GM18951 (cell line): Measurements from ENCODE around the gene KCNIP1.

Source experiments
- POLR2A ChIP-seq: IDR thresholded peaks from 4 replicates; pipeline ENCODE4 v1.6.1; 2011; ENCODE audit warnings: mild to moderate bottlenecking; ENCODE audit not compliant: insufficient read length, insufficient read depth; ENCODE audit errors: extremely low read depth
- in situ Hi-C: fragments of 300-500 bp; cut with MboI; formaldehyde crosslinking; loops from one replicate; pipeline ENCODE4 v1.12.0; 2022; ENCODE audit warnings: low sequenced_read_pairs, mixed read lengths, inconsistent platforms; ENCODE audit not compliant: unreplicated experiment

KCNIP1 gene

DNA sequence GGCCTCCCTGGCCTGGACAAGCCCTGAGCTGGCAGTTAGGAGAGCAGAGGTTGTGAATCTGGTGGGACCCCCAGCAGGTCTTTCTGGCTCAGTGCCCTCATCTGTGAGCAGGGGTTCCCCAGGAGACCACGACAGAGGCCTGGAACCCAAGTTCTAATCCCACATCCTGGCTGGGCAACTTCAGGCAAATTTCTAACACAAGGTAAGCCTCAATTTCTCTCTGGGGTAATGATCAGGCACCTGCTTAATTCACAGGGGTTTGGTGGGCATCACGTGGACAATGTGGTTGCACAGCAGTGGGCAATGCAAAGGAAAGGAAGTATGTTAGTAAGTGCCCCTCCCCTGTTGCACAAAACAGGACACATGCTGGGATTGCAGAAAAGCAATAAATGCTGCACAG lies 1.9 kb upstream of the KCNIP1 start:
- in situ Hi-C loops: no loop called here
- no peak for TF ChIP-seq POLR2A

DNA sequence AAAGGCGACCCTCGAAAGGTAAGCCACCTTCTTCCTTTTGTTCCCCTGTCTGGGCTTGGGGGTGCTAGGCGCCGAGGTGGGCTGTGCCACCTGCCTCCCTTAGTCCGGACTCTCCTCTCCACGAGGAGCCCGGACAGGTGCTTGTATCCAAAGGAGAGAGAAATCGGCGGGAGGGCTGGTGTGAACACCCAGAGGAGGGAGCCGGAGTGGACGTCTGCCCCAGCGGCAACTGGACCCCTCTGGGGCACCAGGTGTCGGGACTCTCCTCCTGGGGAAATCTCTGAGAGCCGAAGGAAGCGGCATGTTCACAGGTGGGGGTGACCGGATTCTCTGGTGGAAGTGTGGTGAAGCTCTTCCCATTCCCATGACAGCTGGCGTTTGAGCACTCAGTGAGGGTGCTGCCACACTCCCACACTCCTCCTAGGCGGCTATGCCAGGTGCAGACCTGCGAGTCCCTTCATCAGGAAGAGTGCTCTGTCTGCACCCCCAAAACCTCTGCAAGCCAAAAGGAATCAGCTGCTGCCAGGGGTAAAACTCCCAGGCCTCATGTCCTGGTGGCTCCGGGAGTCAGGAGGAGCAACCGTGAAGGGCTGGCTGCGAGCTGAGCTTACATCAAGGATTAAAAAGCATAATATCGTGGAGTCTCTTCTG lies 921 bp downstream of the KCNIP1 start:
- in situ Hi-C loops: loop anchor here (5.0 kb wide), 1 partner anchor 37 kb away; no protein-coding TSS in a partner anchor

DNA sequence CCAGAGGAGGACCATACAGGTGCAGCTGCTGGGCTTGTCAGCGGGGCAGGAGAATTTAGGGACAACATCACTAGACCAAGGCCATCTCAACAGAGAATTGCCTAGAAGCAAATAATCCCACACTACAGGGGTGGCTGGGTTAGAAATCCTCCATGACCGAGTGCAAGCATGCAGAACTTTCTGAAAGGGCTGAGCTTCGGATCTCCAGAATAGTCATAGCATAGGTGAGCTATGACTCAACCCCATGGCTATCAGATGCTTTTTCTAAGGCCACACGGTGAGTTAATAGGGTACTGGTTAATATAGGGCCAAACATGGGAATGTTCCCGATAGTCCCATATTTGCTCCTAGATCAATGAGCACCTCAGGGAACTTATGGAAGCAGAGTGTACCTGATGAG lies 4.2 kb downstream of the KCNIP1 start:
- in situ Hi-C loops: loop anchor here (5.0 kb wide), 1 partner anchor 41 kb away; no protein-coding TSS in a partner anchor
- no peak for TF ChIP-seq POLR2A

More for the DNA sequence above, 921 bp downstream of the KCNIP1 start:
- TF ChIP-seq POLR2A: no peak

DNA sequence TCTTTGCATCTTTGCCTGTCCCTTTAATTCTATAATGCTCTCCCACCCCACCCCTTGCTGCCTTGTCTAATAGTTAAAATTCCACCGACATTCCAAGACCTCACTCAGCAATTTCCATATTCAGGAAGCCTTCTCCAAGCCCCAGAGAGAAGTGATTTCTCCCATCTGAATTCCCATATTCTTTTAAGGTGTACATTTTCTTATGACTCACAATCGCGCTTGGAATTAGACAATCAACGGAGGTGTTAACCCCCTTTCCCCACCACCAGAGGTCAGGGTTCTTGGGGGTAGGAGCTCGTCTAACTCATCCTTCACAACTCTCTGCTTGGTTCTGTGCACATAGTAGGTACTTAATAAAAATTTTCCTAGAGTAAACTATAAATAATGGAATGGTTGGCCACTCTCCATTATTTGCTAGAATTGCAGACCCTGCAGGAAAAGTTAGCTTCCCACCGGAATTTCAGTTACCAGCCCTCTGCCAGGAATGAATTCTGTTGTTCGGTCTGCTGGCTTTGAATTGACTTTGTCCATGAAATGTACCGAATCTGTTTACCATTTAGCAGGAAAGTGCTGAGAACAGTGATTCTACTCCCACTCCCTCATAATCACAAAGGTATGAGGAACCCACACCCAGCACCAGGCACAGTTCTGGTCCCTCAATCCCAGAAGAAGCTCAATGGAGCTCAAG lies 5.0 kb downstream of the KCNIP1 start:
- in situ Hi-C loops: loop anchor here (5.0 kb wide), 1 partner anchor 42 kb away; no protein-coding TSS in a partner anchor

DNA sequence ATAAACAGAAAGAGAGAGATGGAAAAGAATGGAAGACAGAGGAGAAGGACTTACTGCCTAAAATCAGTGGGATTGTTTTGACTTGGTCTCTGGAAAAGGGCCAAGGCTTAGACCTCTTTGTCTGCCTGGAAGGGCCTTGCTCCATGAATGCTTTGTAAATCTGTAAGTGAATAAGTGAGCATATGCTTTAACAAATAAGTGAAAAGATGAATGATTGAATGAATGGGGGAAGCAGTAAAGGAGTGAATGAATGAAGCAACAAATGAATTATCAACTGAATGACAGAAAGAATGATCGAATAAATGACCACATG lies 5.5 kb downstream of the KCNIP1 start:
- in situ Hi-C loops: loop anchor here (5.0 kb wide), 1 partner anchor 42 kb away; no protein-coding TSS in a partner anchor
- no peak for TF ChIP-seq POLR2A

More for the DNA sequence above, 5.0 kb downstream of the KCNIP1 start:
- no peak for TF ChIP-seq POLR2A

DNA sequence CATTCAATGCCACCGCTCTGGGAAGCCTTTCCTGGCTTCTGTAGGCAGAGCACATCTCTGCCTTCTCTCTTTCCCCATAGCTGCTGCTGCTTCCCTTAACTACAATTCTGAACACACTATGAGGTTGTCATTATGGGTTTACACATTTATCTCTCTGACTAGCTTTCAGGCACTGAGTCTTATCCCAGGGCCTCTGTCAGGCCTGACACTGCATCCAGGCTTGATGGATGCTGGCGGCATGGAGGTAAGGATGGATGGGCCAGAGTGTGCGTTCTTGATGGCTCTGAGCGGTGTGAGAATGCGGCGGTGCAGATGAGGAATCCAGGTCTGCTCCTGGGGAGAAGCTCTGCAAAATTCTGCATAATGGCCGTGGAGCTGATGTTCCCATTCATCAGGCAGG lies 6.3 kb downstream of the KCNIP1 start:
- in situ Hi-C loops: no loop called here

DNA sequence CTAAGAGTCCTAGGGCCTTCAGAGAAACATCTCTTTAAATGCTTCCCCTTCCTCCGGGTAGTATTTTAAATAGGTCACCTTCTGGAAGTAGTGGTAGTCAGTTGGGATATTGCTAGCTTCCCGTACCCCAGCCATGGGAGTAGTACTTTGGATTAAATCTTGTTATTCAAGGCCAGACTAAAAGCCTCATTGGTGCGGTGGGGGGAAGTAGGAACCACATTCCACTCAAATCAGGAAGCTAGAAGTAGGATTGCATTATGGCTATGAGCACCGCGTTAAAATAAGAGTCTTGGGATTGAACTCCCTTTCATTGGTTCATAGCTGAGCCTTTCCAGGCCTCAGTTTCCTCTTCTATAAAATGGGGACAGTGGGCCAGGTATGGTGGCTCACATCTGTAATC lies 6.7 kb downstream of the KCNIP1 start:
- TF ChIP-seq POLR2A: no peak
- in situ Hi-C loops: no loop called here

More for the DNA sequence above, 6.3 kb downstream of the KCNIP1 start:
- no peak for TF ChIP-seq POLR2A

DNA sequence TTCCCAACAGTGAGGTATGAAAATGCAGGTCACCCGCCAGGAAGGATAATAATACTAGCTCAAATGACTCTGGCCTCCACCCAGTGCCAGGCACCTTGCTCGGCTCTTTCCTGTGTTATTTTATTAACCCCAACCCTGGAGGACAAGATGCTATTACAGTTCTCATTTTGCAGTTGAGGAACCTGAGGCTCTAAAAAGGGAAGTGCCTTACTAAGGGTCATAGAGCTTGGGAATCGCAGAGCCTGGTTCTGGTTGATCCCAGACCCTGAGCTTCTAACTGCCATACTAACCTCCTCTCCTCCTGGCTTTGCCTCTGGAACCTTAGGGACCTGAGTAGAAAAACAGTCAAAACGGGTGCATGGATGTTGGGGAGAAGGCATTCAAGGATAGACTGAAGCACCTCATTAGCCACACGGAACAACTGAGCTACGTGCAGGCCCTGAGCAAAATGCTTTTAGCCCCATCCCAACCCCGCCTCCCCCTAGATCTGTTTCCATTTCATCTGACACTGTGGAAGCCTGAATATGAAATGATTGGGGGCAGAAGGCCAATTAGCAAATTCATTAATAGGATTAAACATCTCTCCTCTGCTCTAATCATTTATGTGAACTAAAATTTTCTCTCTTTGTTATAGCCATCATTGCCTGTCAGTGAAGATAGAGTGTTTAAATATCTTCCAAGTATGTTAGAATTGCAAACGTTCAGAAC lies 7.9 kb downstream of the KCNIP1 start:
- in situ Hi-C loops: no loop called here
- TF ChIP-seq POLR2A: no peak

DNA sequence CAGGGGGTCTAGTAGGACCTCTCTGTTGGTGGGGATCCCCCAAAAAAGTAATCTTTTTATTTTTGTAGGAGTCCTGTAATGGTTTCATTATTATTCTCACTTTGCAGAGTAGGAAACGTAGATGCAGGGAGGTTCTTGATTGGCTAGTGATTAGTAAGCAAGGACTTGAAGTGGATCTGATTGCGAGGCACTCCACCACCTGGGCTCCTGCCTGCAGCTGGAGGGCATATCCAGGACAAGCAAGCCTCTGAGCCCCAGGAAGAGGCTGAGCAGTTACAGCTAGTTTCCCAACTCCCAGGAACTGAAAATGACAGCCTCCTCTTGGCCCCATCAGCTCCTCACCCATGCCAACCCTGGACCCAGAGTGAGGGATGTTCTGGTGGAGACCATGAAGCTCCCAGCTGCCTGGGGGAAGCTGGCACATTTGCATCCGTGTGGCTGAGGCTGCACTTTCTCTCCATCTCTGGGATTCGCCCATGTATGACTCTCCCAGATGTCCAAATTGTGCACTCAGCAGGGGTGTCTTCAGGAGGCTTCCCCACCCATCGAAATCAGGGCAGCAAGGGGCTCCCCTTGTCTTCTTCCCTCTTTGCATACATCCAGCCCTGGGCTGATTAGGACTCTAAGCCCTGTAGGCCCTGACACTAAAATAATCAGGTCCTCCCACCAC lies 10.2 kb downstream of the KCNIP1 start:
- TF ChIP-seq POLR2A: no peak
- in situ Hi-C loops: no loop called here

DNA sequence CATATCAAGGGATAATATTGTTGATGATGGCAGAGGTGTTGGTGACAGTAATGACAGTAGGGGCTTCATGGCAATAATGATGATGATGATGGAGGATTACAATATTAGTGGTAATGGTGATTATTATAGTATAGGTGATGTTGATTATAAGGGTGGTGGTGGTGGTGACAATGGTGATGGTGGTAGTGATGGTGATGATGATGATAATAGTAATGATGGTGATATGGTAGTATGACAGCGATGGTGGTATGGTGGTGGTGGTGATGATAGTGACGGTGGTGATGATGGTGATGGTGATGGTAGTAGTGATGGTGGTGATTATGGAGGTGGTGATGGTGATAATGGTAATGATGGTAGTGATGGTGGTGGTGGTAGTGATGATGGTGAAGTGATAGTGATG lies 13.6 kb downstream of the KCNIP1 start:
- in situ Hi-C loops: no loop called here

DNA sequence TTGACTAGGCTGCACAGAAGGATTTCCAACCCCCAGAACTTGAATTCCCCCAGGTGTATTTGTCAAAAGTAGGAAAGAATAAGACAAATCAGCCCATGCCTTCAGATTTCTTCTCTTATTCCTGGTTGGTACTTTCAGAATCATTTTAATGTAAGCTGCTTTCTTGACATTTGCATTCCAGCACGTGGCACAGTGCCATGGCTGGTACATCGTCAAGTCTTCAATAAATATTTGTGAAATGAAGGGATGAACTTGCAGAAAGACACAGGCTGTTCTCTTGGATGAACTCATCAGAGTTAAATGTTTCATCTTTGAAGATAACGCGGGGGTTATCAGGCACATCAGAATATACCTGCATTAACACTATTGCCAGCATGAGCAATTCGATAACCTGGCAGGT lies 14.5 kb downstream of the KCNIP1 start:
- TF ChIP-seq POLR2A: no peak
- in situ Hi-C loops: no loop called here

More for the DNA sequence above, 13.6 kb downstream of the KCNIP1 start:
- no peak for TF ChIP-seq POLR2A

DNA sequence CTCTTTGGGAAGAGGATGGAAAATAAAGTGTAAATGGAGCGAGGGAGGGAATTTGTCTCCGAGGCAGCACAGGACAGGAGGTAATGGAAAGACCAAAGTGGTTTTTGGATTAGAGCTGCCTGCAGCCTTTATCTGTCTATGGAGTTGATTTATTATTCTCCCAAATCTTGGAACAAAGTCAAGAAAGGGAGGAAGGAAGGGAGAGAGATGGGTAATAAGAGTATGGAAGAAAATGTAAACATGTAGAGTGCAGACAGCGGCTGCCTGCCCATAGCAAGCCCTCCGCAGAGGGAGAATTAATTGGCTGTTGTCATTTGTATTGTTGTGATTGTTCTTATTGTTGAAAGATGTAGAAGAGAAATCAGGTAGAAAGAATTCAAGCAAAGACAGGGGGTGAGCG lies 15.7 kb downstream of the KCNIP1 start:
- TF ChIP-seq POLR2A: no peak
- in situ Hi-C loops: no loop called here

DNA sequence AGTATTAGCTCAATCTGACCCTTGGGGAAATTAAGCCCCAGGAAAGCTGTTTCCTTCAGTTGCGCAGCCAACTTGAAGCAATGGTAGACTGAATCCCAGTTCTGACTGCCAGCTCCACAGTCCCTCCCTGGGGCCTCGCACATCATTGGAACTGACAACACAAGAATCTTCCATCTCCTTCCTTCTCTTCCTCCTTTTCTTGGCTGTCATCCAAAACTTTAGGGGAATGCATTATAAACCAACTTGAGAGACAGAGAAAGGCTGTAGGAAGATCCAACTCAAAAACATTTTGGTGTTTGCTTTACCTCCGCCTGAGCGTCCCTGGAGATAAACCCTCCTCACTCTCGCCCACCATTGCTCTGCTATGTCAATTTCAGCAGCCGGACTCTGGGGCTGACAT lies 16.6 kb downstream of the KCNIP1 start:
- no peak for TF ChIP-seq POLR2A
- in situ Hi-C loops: no loop called here
